Rectal smooth muscle tissue (tissue), 1 donor: ENCODE results near the gene RAMP1.
A peak's percentile ranks its signal among the peaks of the same experiment; 100 is the strongest.

ENCODE experiments used
- H3K27ac ChIP-seq: one replicate; pipeline ENCODE4 v1.7.0; 2013; ENCODE audit warnings: low read depth, low read length, inconsistent platforms
- H3K27me3 ChIP-seq: one replicate; pipeline ENCODE4 v1.7.0; 2013; ENCODE audit warnings: low read length; ENCODE audit not compliant: control insufficient read depth, insufficient read depth
- H3K36me3 ChIP-seq: one replicate; pipeline ENCODE4 v1.7.0; 2013; ENCODE audit warnings: low read length; ENCODE audit not compliant: control insufficient read depth, insufficient read depth
- H3K4me1 ChIP-seq: one replicate; pipeline ENCODE4 v1.7.0; 2013; ENCODE audit warnings: low read length; ENCODE audit not compliant: control insufficient read depth, insufficient read depth
- H3K4me3 ChIP-seq: one replicate; pipeline ENCODE4 v1.7.0; 2013; ENCODE audit warnings: low read length
- H3K9ac ChIP-seq: one replicate; pipeline ENCODE4 v1.7.0; 2013; ENCODE audit warnings: low read length

Gene RAMP1

DNA sequence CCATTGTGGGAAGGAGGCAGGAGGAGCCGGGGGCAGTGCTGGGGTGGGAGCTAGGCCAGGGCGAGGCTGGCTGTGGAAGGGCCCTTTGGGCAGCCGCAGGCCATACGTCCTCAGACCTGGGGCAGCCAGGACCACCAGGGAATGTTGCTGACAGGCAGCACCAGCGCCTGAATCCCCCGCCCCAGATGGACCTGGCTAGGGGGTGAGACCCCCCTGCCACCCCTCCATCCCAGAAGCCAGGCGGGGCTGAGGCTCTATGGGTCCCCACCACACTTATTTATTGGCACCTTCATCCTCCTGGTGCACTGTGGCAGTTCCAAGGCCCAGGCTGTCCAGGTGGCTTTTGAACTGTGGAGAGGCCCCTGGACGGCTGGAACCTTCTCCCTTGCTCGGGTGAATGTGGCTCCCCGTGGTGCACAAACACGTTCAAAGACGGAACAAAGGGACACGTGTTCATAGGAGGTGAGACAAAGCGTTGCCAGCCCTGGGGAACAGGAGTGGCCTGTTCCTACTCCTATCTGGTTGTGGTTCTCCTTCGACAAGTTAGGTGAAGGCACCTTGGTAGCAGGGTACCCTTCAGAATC, 35.1 kb downstream of the RAMP1 start:
- no peaks in the 10 kb centered on the region for H3K36me3 ChIP-seq
- peak overlapping the region; percentile 91 for H3K27ac ChIP-seq
- H3K4me3 ChIP-seq: no peak overlapping the region
- H3K4me1 ChIP-seq: peaks cover 47% of the 10 kb centered on the region
- no peak overlapping the region for H3K9ac ChIP-seq
- no peaks in the 10 kb centered on the region for H3K27me3 ChIP-seq

DNA sequence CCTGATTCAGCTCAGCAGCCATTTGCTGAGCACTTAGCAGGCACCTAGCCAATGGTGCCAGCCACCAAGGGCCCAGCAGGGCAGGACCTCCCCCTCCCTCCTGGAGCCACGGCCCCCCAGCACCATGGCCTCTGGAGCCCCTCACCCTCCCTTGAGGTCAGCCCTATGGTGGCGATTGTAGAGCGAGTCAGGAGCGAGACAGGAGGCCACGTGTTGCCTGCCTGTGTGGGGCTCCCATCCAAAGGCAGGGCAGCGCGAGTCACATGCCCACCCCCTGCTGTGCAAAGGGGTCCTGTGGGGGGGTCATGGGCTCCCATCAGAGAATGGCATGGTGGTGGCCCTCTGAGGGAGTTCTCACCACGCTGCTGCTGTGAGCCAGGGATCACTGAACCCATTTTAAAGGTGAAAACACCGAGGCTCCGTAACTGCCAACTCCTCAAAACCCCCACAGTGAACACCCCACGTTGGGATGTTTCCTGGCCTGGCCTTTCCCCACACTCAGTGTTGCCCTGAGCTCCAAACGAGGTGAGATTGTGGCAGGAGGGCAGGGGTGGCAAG, 35.6 kb downstream of the RAMP1 start:
- Histone ChIP-seq H3K36me3 (no peaks in the 10 kb centered on the region), H3K27ac (peak overlapping the region; percentile 91), H3K9ac (no peak overlapping the region), H3K4me3 (no peak overlapping the region), H3K27me3 (no peaks in the 10 kb centered on the region), H3K4me1 (peaks cover 47% of the 10 kb centered on the region)

DNA sequence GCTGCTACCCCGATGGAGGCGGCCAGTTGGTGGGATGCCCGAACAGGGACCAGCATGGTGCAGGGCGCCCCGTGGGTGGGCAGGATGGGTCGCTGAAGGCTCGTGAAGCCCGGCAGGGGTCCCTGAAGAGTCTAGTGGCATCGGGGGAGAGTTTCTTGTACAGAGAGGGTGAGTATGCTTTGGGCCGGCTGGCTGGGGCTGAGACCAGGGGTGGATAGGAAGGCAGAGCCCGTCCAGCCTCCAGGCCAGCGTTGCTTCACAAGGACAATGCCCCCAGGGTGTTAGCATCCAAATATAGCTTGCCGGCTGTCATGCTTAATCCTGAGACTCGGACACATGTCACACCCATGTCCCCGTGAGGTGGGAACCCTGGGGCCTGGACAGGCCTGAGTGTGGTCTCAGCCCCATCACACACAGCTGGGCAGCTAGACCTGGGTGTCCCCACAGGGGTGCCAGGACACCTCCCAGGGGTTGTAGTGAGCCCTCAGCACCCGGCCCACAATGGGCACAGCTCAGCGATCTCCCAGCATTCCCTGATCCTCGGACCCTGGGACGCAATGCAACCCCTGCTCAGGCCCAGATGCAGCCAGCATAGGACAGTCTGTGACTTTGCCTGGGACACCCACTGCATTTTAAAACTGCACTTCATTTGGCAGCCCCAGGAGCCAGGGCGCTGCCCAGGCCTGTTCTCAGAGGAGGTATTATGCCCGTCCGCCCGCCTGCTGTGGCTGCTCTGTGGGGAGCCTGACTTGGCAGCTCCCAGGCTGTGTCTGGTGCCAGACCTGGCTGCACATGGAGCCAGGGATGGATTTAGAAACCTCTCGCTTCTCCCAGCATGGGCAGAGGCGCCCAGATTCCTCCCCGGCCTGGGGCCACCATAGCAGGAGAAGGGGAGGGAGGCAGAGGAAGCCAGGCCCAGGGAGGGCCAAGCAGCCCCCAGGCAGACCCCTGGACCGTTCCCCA, 36.4 kb downstream of the RAMP1 start:
- Histone ChIP-seq H3K27ac (peak overlapping the region; percentile 91), H3K27me3 (no peaks in the 10 kb centered on the region), H3K9ac (no peak overlapping the region), H3K36me3 (no peaks in the 10 kb centered on the region), H3K4me3 (no peak overlapping the region), H3K4me1 (peaks cover 48% of the 10 kb centered on the region)

DNA sequence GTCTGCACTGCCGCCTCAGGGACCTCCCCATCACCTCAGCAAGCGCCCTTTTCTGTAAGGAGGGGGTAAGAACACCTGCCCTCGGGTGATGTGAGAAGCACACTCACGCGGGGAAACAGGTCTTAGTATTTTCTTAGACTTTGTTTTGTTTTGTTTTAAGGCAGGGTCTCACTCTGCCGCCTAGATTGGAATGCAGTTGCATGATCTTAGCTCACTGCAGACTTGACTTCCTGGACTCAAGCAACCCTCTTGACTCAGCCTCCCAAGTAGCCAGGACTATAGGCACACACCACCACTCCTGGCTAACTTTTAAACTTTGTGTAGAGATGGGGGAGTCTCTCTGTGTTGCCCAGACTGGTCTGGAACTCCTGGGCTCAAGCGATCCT, 37.1 kb downstream of the RAMP1 start:
- H3K9ac ChIP-seq: no peak overlapping the region
- peak overlapping the region; percentile 91 for H3K27ac ChIP-seq
- no peaks in the 10 kb centered on the region for H3K36me3 ChIP-seq
- H3K4me3 ChIP-seq: no peak overlapping the region
- peaks cover 51% of the 10 kb centered on the region for H3K4me1 ChIP-seq
- H3K27me3 ChIP-seq: no peaks in the 10 kb centered on the region

DNA sequence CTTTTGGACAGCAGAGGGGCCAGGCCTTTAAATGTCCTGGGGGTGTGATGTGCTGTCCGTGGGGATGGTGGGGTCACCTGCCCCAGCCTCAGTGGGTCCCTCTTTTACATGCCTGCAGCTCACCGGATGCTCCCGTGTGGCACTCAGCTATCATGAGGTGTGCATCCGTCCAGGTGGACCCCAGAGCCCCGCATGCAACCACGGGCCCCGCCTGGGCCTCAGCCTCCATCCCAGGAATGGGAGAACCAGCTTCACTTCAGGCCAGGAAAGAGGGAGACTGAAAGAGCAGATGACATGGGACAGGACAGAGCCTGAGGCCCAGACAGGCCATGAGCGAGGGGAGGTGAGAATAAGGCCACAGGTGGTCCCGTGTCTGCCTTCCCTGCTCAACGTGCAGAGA, 37.5 kb downstream of the RAMP1 start:
- Histone ChIP-seq H3K4me1 (peaks cover 51% of the 10 kb centered on the region), H3K36me3 (no peaks in the 10 kb centered on the region), H3K4me3 (no peak overlapping the region), H3K27ac (peak overlapping the region; percentile 91), H3K9ac (no peak overlapping the region), H3K27me3 (no peaks in the 10 kb centered on the region)

DNA sequence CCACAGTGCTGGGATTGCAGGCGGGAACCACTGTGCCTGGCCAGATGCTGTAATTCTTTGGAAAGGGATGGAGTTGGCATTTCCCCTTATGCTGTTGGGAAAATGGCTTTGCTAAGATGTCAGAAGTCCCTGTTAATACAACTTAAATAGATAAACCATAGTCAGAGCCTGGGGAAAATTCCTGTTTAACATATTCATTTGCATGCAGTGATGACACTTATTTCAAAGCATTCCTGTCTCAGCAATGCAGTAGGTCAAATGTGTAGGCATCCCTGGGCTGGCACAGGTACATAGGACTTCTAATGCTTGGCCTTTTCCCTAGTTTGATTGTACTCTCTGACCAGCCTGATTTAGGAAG, 38.6 kb downstream of the RAMP1 start:
- Histone ChIP-seq H3K27ac (peak overlapping the region; percentile 75), H3K4me3 (no peak overlapping the region), H3K36me3 (no peaks in the 10 kb centered on the region), H3K27me3 (no peaks in the 10 kb centered on the region), H3K4me1 (peaks cover 46% of the 10 kb centered on the region), H3K9ac (no peak overlapping the region)

DNA sequence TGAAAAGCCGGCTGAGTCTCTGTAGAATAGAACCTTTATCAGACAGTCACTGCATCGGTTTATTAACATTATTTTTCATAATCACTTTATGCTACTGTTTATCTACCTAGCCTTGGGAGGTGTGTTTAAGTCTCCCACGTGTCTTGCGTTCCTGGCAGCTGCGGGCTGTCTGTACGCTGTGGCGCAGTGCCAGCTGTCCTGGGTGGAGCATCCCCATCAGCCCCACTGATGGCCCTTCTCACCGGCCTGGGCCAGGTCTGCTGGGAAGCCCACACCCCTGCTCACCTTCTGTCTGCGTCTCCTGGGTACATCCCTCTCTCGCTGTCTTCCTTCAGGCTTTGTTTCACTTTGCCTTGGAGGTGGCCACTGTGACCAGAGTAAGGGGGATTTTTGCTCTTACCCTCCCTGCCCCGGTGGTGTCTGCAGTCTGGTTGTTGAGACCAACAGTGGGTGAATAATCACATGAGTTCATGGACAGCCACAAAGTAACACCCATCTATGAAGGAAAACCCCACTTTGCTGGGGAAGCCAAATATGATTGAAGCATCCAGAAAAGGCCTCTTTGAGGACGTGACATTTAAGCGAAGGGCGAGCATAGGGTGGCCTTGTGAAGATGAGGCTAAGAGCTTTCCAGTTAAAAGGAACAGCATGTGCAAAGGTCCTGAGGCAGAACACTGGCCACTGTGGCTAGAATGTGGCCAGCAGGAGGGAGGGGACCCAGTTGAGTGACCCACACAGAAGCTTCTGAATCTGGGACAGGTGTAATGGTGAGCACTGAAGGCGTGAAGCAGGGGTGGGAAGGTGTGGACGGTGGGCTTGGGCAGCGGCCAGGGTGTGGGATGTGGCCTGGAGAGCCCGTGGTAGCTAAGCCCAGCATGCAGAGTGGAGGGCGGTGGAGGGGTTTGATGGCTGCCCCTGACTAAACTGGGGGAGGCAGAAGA, 41.7 kb downstream of the RAMP1 start:
- H3K27ac ChIP-seq: no peak overlapping the region
- peaks cover 37% of the 10 kb centered on the region for H3K4me1 ChIP-seq
- H3K4me3 ChIP-seq: no peak overlapping the region

DNA sequence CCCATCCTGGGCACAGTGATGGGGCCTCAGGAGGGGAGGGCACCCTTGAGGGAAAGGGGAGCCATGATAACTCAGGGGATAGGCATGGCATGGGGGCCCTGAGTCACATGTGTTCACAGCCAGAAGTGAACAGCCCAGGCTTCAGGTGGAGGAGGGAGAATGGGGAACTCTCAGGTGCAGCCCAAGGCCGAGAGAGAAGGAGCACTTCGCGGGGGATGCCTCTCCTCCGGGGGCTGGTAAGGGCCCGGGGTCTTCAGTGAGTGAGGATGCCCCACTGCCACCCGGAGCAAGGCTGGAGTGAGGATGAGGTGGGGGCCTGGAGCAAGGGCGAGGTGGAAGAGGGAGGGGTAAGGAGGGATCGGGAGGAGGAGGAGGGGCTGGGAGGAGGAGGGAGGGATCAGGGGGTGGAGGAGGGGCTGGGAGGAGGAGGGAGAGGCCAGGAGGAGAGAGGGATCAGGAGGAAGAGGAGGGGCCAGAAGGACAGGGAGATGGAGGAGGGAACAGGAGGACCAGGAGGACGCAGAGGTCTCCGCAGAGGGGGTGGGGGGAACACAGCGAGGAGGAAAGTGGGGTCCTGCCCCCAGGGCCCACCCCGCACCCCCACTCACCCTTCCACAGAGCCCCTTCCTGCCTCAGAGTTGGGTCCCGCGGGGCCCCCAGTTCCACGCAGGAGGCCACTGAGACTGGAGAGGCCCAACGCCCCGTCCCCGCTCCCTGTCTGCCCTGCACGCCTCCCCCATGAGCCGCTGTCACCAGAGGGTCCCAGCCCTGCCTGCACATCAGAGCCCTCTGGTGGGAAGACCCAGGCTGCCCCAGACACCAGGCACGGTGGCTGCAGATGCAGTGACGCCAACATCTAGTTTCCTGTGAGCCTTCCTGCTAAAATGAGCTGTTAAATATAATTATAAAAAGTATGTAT, 42.8 kb downstream of the RAMP1 start:
- Histone ChIP-seq H3K27ac (no peak overlapping the region), H3K4me3 (no peak overlapping the region), H3K9ac (no peak overlapping the region), H3K36me3 (no peaks in the 10 kb centered on the region), H3K4me1 (peaks cover 27% of the 10 kb centered on the region), H3K27me3 (no peaks in the 10 kb centered on the region)

More for the DNA sequence above, 41.7 kb downstream of the RAMP1 start:
- no peak overlapping the region for H3K9ac ChIP-seq
- H3K27me3 ChIP-seq: no peaks in the 10 kb centered on the region
- no peaks in the 10 kb centered on the region for H3K36me3 ChIP-seq

DNA sequence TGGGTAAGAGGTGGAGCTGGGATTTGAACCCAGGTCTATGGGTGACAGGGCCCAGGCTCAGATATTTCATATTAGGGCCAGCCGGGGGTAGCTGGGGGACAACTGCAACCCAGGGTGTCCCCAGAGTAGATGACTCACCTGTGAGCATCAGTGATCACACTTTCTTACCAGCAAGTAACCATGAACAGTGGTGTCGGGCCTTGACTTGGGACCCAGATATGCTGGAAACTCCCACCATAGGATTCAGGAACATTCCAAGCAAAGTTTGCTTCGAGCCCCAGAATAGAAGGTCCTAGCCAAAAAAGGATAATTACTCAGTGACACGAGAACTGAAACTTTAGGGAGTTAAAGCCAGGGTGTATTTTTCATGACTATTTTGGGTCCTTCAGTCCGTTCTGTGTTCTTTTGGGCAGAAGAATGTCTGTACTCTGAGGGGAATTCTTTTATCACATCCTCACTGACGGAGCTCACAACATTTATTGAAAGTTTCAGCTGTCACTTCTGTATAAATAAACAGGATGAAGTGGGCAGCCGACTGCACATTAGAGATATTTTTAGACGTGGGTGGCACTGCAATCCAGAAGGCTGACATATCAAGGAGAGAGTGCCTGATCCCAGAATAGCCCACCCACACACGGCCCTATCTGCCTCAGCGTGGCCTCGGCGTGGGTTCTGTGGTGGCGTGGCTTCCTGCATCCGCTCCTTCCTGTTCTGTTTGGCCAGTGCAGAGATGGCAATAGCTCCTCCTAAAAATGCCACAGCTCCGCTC, 45.6 kb downstream of the RAMP1 start:
- H3K27ac ChIP-seq: peak overlapping the region; percentile 77
- no peaks in the 10 kb centered on the region for H3K27me3 ChIP-seq
- no peak overlapping the region for H3K9ac ChIP-seq
- no peak overlapping the region for H3K4me3 ChIP-seq
- H3K36me3 ChIP-seq: peaks cover 3% of the 10 kb centered on the region
- peaks cover 13% of the 10 kb centered on the region for H3K4me1 ChIP-seq

DNA sequence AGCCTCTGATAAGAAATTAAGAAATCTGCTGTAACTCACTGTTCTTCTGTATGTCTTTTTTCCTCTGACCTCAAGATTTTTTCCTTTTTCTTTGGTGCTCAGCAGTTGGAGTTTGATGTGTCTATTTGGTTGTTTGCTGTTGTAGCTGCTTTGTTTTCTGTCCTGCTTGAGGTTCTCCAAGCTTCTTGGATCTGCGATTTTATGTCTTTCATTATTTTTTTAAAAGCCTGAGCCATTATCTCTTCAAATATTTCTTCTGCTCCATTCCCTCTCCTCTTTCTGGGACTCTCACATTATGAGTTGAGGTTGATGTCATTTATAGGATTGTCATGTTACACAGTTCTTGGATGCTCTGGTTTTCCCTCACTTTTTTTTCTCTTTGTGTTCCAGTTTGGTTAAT, 47.7 kb downstream of the RAMP1 start:
- H3K9ac ChIP-seq: no peak overlapping the region
- H3K4me3 ChIP-seq: no peak overlapping the region
- H3K36me3 ChIP-seq: peaks cover 3% of the 10 kb centered on the region
- H3K27me3 ChIP-seq: no peaks in the 10 kb centered on the region
- no peak overlapping the region for H3K27ac ChIP-seq
- peaks cover 10% of the 10 kb centered on the region for H3K4me1 ChIP-seq
